Middle frontal gyrus (tissue), 1 donor: ENCODE measurements around the gene IQCN.

Experiments used
- DNase-seq: peaks from one replicate; pipeline ENCODE4 v3.0.0-alpha.2; 2015; ENCODE audit warnings: low spot score; ENCODE audit errors: extremely low spot score

IQCN gene

DNA sequence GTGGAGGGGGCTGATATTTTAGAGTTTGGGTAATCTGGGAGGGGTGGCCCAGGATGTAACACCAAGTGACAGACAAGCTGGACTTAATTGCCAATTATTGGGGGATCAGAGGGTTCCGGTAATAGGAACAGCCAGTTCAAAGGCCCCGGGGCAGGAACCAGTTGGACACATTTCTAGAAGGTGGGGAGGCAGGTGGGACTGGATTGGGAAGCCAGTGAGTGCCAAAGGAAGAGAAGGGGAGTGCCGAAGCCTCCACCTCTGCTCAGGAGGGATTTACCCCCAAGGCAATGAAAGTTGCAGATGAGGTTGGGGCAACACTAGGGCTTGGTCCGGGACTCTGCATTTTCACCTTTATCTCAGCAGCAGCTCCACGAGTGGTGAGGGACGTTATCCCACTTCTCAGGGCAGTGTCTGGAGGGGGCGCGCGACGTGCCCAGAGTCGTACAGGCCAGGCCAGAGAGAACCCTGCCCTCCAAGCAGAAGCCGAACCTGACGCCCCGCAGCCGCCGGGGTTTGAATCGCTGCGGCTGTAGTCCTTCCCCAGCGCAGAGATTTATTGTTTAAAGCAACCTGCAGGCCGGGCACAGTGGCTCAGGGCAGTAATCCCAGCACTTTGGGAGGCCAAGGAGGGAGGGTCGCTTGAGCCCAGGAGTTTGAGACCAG lies 12.9 kb upstream of the IQCN start:
- DNase-seq = no peak

DNA sequence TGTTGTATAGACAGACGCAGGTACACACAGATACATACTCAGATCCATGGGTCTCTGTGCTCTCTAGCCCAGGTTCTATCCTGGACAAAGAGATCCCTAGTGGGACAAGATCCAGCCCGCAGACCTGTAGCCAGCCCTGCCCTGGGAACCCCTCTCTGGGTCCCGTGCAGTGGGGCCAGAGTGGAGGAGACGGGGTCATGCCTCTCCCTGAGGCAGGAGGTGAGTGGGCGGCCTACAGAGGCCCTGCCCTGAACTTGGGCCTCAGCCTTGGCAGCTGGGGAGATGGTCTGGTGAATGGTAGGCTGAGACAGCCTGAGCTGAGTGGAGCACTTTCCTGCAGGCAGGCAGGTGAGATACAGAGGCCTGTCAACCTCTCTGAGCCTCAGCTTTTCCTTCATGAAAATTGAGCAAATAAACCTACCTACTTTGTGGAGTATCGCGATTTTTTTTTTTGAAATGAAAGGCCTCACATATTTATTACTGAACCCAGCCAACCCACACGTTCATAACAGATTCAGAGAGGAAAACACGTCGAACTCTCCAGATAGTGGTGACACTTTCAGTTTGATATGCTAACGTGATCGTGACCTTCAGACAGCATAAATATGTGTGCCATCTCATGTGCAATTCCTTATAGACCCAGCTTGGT lies 10.6 kb upstream of the IQCN start:
- no peak for DNase-seq

DNA sequence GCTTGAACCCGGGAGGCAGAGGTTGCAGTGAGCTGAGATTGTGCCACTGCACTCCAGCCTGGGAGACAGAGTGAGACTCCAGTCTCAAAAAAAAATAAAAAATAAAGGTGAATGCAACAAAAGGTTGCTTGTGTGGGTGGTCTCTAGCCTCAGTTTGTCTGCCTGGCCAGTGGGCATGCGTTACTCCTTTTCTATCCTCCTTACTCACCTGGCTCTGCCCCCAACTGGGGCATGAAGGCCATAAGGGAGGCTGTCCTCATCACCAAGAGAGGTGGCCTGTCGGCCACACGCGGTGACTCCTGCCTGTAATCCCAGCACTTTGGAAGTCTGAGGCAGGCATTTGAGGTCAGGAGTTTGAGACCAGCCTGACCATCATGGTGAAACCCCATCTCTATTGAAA lies 9.1 kb upstream of the IQCN start:
- no peak for DNase-seq

DNA sequence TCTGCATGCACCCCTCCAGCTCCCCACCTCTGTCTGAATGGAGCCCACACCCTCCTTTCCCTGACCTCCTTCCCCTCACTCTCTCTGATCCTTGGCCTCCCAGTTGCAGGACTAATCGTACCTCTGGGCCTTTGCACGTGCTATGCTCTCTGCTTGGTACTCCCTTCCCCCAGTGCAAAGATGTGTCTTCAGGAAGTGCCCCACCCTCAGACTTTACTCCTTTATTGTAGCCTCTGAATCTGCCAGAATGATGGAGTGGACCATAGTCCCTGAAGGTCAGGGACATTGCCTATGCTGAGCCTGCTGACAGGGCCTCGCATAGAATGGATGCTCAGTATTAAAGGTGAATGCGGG lies 8.5 kb upstream of the IQCN start:
- DNase-seq = no peak

DNA sequence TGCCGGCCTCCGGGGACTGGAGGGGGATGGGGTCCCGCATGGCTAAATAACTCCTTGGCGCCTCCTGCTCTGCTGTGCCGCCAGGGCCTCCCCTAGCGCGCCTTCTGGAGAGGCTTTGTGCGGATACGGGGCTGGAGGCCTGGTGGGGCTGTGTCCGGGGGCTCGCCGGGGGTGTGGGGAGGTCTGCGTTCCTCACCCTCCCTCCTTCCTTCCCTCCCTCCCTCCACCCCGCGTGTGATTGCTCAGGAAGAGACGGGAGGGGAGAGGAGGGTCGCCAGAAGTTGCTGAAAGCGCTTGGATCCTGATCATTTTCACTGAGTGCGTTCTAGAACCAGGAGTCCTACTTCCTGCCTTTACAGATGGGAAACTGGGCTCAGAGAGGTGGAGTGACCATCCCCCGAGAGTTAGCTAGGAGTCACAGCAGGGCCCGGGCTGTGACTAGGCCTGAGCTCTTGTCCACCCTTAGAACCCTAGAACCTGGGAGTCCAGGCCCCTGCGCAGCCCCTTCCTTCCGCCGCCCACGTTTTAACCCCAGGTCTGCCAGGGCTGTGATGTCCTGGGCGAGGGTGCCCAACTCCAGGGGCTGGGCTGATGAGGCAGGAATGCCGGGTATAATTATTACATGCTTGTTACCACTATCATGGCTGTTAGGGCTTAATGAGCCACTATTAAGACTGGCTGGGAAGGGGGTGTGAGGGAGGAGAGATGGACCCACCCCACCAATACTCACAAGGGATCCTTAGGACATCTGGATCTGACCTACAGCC lies 8.0 kb upstream of the IQCN start:
- no peak for DNase-seq

DNA sequence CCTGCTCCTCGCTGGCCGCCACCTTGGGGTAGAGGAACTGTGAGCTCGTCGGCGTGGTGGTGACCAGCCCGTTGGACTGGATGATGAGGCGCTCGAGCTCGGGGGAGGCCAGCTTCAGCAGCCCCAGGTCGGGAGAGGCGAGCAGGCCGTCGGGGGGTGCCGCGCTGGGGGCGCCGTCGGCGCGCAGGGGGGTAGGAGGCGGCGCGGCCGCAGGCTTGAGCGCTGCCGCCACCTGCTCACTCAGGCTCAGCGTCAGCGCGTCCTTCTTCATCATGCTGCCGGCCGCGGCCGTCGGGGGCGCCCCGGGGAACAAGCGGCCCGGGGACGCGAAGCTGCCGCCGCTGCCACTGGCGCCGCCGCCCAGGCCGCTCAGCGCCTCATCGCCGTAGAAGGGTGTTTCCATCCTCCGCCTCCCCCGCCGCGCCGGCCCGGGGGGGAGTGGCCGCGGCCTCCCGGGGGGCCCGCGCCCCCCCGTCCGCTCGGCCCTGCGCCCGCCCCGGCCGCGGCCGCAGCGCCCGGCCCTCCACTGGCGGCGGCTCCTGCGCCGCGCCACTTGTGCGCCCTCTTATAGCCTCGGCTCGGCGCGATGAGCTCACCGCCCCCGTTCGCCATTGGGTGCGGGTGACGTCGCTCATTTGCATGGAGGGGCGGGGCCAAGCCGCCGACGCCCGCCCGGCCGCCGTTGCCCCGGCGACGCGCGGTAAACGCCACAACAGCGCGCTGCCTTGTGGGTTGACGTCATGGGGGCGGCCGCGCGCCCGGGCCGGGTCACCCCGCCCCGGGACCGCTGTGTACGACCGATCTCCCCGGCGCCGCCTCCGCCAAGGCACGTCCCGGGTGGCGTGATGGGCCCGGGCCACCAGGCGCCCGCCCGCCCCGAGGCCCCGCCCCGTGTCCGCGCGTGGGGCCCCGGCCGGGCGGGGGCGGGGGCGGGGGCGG lies 7.1 kb upstream of the IQCN start, which contains the start of gene JUND:
Gene JUND, minus strand, starts transcription at position 541 of the 939 bp plus-strand sequence. Its CDS starts 138 bp downstream, at position 403.
- peak; percentile 94 for DNase-seq

DNA sequence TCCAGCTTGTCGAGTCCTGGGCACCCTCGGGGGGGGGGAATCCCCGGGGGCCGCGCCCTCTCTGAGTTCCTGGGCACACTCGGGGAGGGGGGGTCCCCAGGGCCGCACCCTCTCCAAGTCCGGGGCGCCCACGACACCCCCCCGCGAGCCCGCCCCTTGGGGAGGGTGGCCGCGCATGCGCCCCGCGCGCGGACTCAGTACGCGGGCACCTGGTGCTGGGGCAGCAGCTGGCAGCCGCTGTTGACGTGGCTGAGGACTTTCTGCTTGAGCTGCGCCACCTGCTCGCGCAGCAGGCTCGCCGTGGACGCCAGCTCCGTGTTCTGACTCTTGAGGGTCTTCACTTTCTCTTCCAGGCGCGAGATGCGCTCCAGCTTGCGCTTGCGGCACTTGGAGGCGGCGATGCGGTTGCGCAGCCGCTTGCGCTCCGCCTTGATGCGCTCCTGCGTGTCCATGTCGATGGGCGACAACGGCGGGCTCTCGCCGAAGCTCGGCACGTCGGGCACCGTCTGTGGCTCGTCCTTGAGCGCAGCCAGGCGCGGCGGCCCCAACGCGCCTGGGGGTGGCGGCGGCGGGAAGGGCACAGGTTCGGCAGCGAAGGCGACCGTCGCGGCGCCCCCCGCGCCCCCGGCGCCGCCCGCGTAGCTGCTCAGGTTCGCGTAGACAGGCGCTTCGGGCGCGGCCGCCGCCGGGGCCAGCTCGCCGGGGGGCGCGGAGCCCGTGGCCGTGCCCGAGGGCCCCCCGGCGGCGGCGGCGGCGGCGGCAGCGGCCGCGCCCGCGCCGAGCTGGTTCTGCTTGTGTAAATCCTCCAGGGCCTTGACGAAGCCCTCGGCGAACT lies 6.2 kb upstream of the IQCN start:
- DNase-seq = peak; percentile 55

DNA sequence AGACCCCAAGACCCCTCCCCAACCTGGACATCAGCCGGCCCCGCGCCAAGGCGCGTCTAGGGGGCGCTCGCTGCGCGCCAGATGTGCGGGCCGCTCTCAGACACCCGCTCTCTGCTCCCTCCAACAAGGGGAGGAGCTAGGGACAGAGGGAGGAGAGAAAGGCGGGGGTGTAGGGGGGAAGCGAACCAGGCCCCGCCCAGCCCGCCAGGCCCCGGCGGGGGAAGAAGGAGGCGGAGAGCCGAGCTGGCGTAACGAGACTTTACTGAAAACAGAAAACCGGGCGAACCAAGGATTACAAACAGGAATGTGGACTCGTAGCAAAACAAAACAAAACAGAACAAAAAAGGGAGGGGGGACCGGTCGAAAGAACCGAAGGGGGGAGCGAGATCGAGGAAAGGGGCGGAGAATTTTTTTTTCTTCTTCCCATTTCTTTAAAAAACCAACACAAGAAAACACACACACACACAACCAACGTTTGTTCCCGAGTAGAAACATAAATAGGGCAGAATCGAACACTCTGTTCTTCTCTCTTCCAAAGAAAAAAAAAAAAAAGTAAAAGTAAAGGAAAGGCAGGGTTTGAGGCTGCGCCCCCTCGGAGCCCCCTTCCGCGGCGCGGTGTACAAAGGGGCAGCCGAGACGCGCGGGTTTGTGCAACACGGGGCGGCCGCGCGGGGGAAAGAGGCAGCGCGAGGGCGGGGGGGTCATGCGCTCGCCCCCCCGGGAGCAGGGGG lies 5.4 kb upstream of the IQCN start:
- peak; percentile 87 for DNase-seq

DNA sequence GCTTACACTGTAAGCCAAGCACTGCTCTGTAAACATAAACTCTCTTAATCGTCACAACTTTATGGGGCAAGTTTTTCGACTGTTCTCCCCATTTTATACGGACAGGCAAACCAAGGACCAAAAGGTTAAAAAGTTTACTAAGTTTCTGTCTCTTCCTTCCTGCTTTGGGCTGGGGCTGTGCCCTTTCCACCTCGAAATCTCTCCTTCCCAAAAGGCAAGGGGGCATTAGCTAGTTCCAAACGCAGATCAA lies 4.9 kb upstream of the IQCN start:
- DNase-seq = no peak

DNA sequence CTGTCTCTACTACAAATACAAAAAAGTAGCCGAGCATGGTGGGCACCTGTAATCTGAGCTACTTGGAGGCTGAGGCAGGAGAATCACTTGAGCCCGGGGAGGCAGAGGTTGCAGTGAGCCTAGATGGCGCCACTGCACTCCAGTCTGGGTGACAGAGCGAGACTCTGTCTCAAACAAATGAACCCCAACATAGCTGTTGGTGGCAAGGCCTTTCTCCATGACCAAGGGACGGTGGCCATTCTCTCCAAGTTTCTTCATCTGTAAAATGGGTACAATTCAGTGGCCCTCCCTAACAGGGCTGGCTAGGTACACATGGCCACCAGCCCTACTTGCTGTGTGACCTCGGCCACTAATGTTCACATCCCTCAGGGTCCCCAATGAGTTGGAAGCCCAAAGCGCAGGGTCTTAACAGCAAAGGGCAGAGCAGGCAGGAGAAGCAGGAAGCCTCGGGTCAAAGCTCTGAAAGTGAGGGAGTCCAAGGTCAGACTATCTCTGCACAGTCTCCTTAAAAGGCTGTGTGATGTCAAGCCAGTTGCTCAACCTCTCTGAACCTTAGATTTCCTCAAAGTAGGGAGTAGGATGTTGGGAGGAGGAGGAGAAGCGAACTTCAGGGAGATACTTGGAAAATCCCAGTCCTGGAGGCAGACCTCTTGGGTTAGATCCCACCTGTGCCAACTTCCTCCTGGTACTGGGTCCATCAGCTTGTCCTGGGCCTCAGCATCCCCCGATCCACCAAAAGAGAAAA lies 4.4 kb upstream of the IQCN start:
- DNase-seq = no peak

DNA sequence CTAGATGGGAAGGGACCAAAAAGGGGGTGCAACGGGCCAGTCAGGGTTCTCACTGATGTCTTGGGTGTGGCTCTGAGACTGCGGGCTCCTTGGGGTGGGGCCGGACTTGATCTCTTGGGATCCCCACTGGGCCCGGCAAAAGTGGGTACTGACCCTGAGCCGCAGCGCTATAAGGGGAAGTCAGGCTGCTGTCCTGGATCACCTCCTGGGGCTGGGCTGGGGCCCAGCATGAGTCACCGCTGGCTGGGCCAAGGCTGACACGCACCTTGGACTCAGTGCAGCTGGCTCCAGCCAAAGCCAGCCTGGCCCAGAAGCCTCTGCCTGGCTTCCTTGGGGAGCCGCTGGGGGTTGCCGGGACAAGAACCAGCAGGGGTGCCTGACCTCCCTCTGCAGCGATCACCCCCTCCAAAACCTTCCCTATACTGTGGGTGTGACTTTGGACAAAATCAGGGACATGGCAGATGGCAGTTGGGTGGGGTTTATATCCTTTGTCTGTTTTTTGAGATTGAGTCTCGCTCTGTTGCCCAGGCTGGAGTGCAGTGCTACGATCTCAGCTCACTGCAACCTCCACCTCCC lies 617 bp upstream of the IQCN start:
- DNase-seq = no peak

DNA sequence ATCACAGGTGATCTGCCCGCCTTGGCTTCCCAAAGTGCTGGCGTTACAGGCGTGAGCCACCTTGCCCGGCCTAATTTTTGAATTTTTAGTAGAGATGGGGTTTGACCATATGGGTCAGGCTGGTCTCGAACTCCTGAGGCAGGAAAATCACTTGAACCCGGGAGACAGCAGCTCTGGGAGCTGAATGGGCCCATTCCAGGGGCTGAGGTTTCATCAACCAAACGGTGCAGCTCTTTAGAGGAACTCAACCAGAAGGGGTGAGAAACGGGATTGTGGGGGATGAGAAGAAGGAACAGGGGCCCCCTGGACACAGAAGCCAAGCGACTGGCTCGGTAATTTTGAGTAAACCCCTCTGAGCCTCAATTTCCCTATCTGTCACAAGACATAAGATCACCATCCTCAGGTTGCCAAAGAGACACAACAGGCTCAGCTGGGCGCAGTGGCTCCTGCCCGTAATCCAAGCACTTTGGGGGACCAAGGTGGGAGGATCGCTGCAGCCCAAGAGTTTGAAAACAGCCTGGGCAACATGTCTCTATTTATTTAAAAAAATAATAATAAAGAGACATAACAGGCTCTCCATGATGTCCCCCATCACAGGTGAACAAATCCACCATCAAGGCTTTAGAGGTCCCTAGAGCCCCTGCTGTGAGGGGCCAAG lies 562 bp downstream of the IQCN start:
- no peak for DNase-seq

DNA sequence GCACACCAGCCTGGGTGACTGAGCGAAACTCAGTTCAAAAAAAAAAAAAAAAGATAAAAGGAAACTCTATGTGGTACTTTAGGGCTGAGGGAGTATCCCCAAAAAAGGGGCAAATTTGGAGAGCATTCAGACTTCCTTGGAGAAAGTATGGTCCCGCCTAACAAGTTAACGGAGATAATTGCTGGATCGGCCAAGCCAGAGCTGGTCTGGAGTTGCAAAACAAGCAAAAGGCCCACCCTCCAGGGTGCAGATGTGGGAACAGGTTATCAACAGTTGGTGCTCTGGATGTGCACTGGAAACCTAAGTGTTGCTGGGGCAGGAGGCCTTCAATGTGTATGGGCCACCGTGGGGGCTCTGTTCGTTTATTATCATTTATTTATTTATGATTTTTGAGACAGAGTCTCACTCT lies 2.8 kb downstream of the IQCN start:
- no peak for DNase-seq

DNA sequence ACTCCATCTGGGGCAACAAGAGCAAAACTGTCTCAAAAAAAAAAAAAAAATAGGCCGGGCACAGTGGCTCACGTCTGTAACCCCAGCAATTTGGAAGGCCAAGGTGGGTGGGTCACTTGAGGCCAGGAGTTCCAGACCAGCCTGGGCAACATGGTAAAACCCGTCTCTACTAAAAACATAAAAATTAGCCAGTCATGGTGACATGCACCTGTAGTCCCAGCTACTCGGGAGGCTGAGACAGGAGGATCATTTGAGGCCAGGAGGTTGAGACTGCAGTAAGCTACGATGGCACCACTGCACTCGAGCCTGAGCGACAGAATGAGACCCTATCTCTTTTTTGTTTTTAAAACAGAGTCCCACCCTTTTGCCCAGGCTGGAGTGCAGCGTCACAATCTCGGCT lies 3.9 kb downstream of the IQCN start:
- DNase-seq = no peak

DNA sequence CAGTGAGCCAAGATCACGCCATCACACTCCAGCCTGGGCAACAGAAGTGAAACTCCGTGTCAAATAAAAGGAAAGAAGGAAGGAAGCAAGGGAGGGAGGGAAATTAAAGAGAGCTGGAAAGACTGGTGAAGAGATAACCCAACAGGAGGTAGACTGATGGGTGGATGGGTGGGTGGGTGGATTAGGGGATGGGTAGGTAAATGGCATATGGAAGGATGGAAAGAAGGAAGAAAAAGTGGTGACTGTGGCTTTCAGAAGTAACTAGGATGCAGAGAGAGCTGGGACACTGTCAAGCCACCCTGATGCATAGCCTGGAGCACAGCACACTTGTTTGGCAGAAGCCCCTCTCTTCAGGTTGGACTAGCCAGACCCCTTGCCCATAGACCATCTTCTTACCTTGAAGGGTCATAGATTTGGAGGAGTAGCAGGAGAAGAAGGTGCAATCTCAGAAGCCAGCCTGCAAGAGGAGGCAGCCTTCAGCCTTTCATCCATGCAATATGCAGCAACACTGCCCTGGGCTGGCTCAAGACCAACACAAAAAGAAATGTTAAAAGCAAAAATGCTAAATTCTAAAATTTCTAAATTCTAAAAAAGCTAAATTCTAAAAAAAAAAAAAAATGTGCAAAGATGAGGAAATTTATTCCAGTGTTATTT lies 5.1 kb downstream of the IQCN start:
- DNase-seq = no peak

DNA sequence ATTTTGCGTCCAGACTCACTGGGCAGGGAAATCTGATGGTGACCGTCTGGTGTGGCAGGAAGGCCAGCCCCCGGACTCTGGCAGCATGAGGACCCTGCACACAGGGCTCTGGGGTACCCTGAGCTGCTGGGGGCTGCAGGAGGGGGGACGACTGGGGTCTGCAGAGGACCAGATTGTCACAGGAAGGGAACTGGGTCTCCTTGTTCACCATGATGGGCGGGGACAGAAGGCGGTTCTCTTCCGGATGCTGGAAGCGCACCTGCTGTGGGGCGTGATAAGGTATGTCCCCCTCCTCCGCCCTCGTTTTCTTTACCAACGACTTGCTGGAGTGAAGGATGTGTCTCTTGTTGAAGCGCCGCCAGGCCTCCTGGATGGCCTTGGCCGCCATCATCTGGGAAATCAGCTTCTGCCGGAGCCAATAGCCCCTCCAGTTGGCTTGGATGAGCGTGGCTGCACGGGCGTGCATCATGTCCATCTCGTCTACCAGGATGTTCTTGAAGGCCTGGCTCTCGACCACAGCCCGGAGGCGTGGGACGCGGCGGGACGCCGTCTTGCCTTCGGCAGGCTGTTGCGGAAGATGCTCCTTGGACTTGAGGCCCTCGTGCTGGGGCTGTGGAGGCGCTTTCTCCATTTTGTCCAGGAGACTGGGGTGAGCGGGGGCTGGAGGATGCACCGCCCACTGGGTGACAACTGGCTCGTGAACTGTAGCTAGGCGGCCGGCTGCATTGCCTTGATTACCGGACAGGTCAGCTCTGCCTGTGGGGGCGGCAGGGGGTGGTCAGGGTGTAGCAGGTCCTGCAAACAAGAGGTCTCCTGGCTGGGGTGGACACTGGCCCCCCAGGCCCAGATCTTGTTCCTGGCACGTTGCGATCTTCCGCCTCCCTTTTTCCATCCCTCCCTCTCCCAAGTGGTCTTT lies 7.2 kb downstream of the IQCN start:
- no peak for DNase-seq

DNA sequence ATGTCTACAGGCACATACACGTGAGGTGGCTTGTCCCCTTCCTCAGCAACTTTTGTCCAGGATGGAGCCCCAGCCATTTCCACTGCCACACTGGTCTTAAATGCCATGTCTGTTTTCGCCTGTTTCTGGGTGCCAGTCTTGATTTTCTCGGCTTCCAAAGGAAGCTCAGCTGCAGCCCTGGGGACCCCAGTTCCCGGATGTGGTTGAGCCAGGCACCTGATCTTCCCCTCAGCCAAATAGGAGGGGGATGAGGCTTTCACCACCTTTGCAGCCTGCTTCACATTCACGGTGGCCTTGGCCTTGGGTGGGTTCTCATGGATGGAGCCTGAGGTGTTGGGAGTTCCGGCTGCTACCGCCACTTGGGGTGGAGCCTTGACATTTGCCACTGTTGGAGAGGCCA lies 8.7 kb downstream of the IQCN start:
- no peak for DNase-seq
